GM18858 (cell line): ENCODE data around the gene TMCO4.
"Not testable (repeated sequence)": the region's sequence is repeated elsewhere in the genome, so short reads cannot be mapped to it uniquely, and the experiment has no call there.

ENCODE experiments used
- ATAC-seq: cut with Tn5 transposase; IDR thresholded peaks from one replicate; pipeline ENCODE4 v1.9.1; 2021; ENCODE audit not compliant: unreplicated experiment

TMCO4 gene

DNA sequence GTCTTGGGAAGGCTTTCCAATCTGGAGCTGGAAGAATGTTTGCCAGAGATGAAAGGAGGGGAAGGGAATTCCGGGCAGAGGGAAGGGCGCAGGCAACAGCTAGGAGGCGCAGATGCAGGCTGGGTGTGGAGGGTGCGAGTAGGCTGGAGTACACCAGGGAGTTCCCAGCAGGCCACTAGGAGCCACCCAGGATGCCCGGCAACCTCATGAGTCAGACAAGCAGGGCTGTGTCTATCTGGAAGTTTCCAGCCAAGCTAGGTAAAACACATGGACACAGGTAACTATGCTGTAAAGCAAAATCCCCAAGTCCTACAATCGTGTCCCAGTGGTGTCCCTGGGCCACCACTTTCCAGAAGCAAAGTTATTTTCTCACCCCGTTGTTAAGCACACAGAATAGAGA lies 156.6 kb downstream of the TMCO4 start:
- no peak for ATAC-seq

GRCh38 chr1:19640363-19641316 lies 159.1 kb downstream of the TMCO4 start:
- ATAC-seq: no peak

GRCh38 chr1:19639999-19640362 lies 159.7 kb downstream of the TMCO4 start:
- no peak for ATAC-seq

GRCh38 chr1:19639228-19639627 lies 160.5 kb downstream of the TMCO4 start:
- not testable (repeated sequence) for ATAC-seq

GRCh38 chr1:19637606-19638005 lies 162.1 kb downstream of the TMCO4 start:
- no peak for ATAC-seq

DNA sequence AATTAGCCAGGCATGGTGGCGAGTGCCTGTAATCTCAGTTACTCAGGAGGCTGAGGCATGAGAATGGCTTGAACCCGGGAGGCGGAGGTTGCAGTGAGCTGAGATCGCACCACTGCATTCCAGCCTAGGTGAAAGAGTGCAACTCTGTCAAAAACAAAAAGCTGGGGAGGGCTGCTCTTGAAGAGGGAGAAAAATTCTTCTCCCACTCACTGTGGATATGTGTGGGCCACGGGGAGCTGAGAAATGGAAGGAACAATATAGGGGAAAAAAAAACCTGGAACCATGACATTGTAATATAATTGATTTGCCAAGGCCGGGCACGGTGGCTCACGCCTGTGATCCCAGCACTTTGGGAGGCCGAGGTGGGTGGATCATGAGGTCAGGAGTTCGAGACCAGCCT lies 163.0 kb downstream of the TMCO4 start:
- ATAC-seq: not testable (repeated sequence)

DNA sequence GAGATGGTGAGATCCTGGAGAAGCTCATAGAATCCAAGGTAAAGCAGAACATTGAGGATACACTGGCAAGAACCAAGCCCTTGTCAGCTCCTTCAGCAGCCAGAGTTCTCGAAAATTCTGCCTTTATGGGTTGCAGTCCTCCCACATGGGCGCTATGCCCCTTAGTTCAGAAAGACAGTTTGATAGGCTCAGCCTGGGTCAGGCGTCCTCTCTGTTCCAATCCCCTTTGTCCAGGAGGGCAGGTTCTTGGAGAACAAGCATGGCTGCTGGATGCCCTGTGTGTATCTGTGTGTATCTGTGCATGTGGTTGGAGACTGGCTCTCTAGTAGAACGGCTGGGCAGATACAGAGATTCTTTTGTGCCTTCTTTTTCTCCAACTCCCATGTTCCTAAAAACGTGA lies 163.7 kb downstream of the TMCO4 start:
- ATAC-seq: no peak

DNA sequence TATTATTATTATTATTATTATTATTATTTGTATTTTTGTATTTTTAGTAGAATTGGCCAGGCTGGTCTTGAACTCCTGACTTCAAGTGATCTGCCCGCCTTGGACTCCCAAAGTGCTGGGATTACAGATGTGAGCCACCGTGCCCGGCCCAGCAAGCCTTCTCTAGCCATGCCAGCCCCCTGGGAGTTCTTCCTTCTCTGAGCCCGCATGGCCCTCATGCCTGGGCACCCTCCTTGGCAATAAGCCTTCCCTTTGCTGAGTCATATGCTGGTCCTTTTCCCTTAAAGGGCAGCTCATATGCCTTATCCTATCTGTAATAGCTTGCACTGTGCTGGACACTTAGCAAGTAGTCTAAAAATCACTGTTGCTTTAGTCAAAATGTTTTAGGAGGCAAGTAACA lies 164.1 kb downstream of the TMCO4 start:
- no peak for ATAC-seq

DNA sequence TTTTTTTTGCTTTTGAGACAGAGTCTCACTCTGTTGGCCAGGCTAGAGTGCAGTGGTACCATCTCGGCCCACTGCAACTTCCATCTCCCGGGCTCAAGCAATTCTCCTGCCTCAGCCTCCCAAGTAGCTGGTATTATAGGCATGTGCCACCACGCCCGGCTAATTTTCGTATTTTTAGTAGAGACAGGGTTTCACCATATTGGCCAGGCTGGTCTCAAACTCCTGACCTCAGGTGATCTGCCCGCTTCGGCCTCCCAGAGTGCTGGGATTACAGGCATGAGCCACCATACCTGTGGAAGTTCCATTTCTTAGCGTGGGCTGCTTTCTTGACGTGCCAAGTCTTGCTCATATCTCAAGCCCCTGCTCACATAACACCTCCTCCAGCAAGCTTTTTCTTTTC lies 164.7 kb downstream of the TMCO4 start:
- not testable (repeated sequence) for ATAC-seq

GRCh38 chr1:19633106-19633505 lies 166.6 kb downstream of the TMCO4 start:
- ATAC-seq: no peak
